GM10248 (cell line): ENCODE data around the gene KRTAP4-4.
"Not testable (repeated sequence)": the region's sequence is repeated elsewhere in the genome, so short reads cannot be mapped to it uniquely, and the experiment has no call there.

Source experiments
- CTCF ChIA-PET: fragments of 300-600 bp; sonication (Branson Sonifier 250); formaldehyde crosslinking; extraction: SDS; loops from one replicate; lab custom pipeline; 2021; ENCODE audit warnings: antibody characterized with exemption; lab: Yijun Ruan, JAX
- POLR2A ChIA-PET: fragments of 350-650 bp; sonication (Branson Sonifier 250); formaldehyde crosslinking; extraction: SDS; loops from one replicate; lab custom pipeline; 2020; ENCODE audit warnings: antibody characterized with exemption; lab: Yijun Ruan, JAX
- DNase-seq: peaks from one replicate; pipeline ENCODE4 v3.0.0; 2012; ENCODE audit errors: extremely low spot score
- TF ChIP-seq, protein P1 (sequence below): IDR thresholded peaks from 2 replicates; pipeline ENCODE4 v1.5.1; 2012; ENCODE audit warnings: mild to moderate bottlenecking, low read depth; ENCODE audit errors: extremely low read depth, missing control alignments, control extremely low read depth

The KRTAP4-4 gene

DNA sequence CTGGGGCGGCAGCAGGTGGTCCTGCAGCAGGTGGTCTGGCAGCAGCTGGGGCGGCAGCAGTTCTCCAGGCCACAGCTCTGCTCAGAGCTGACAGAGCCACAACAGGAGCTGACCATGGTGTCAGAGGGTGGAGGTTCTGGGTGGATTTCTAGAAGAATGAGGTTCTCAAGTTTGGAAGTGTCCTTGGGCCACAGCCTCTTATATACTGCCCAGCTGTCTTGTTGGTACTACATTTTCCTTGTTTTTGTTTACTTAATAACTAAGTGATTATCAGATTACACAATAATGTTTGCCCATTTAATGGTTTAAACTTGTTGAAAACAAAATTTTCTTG lies 10.9 kb downstream of the KRTAP4-4 start, which contains the start of gene KRTAP4-5:
TSS of gene KRTAP4-5 (minus strand) at position 174 of the 334 bp plus-strand sequence. CDS start at position 116, 58 bp downstream.
- ChIA-PET POLR2A (interaction anchor here (0.6 kb wide), 1 partner anchor 251 kb away, joined by 6 read pairs; no protein-coding TSS in a partner anchor), CTCF (no interaction called here)
- TF ChIP-seq, protein P1, sequence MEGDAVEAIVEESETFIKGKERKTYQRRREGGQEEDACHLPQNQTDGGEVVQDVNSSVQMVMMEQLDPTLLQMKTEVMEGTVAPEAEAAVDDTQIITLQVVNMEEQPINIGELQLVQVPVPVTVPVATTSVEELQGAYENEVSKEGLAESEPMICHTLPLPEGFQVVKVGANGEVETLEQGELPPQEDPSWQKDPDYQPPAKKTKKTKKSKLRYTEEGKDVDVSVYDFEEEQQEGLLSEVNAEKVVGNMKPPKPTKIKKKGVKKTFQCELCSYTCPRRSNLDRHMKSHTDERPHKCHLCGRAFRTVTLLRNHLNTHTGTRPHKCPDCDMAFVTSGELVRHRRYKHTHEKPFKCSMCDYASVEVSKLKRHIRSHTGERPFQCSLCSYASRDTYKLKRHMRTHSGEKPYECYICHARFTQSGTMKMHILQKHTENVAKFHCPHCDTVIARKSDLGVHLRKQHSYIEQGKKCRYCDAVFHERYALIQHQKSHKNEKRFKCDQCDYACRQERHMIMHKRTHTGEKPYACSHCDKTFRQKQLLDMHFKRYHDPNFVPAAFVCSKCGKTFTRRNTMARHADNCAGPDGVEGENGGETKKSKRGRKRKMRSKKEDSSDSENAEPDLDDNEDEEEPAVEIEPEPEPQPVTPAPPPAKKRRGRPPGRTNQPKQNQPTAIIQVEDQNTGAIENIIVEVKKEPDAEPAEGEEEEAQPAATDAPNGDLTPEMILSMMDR: no peak
- no peak for DNase-seq

DNA sequence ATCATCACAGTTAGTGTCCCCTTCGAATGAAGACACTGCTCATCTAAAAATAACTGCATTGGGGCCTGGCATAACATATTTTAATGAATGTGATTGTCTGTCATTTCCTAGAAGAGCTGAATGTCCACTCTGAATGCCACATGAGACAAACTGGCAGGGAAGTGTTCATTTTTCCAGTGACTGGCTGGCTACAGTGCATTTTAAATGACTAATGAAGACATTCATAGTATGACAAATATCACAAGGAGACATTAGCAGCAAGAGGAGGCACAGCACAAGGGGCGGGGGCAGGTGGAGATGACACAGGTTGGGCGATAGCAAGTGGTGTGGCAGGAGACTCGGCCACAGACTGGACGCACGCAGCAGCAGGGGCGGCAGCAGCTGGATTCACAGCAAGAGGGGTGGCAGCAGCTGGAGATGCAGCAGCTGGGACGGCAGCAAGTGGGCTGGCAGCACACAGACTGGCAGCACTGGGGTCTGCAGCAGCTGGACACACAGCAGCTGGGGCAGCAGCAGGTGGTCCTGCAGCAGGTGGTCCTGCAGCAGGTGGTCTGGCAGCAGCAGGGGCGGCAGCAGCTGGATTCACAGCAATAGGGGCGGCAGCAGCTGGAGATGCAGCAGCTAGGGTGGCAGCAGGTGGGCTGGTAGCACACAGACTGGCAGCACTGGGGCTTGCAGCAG lies 11.4 kb downstream of the KRTAP4-4 start:
- DNase-seq, CTCF ChIA-PET: not testable (repeated sequence)
- POLR2A ChIA-PET: interaction anchor here (0.6 kb wide), 1 partner anchor 250 kb away, joined by 6 read pairs; no protein-coding TSS in a partner anchor

- DNase-seq: no peak
- TF ChIP-seq, protein P1: no peak
- ChIA-PET POLR2A (no interaction called here), CTCF (no interaction called here)
Measured at GRCh38 chr17:41147531-41148204, 12.9 kb downstream of the KRTAP4-4 start.

GRCh38 chr17:41145261-41145660 lies 15.3 kb downstream of the KRTAP4-4 start:
- no peak for DNase-seq
- ChIA-PET POLR2A (no interaction called here), CTCF (no interaction called here)
- TF ChIP-seq, protein P1: no peak

DNA sequence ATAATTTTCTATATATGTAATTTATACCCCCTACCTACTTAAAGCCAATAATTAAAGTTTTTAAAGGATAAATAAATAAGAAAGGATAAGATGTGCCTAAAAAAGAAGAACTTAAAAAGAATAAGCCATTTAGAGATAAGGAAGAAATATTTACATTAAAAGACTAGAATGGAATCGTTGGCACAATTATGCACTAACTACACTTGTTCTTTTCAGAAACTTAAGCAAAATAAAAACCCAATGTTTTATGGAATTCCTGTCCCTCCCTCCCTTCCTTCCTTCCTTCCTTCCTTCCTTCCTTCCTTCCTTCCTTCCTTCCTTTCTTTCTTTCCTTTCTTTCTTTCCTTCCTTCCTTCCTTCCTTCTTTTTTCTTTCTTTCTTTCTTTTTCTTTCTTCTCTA lies 15.7 kb downstream of the KRTAP4-4 start:
- DNase-seq: no peak
- CTCF ChIA-PET: no interaction called here
- POLR2A ChIA-PET: no interaction called here
- TF ChIP-seq, protein P1: no peak

- ChIA-PET POLR2A (no interaction called here), CTCF (interaction anchor here (1.0 kb wide), 2 partner anchors 12 to 13 kb away, joined by 3 to 4 read pairs; no protein-coding TSS in a partner anchor)
- no peak for DNase-seq
- TF ChIP-seq, protein P1: no peak
Measured at GRCh38 chr17:41141361-41141760, 19.2 kb downstream of the KRTAP4-4 start.

GRCh38 chr17:41140360-41141131 lies 20.0 kb downstream of the KRTAP4-4 start, which contains the start of gene KRTAP4-6:
Gene KRTAP4-6, minus strand, starts transcription at chr17:41140544. Its CDS starts 57 bp downstream, at chr17:41140487.
- no peak for DNase-seq
- POLR2A ChIA-PET: no interaction called here

DNA sequence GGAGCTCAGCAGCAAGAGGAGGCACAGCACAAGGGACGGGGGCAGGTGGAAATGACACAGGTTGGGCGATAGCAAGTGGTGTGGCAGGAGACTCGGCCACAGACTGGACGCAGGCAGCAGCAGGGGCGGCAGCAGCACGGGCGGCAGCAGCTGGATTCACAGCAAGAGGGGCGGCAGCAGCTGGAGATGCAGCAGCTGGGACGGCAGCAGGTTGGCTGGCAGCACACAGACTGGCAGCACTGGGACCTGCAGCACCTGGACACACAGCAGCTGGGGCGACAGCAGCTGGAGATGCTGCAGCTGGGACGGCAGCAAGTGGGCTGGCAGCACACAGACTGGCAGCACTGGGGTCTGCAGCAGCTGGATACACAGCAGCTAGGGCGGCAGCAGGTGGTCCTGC lies 20.7 kb downstream of the KRTAP4-4 start:
- DNase-seq, CTCF ChIA-PET, POLR2A ChIA-PET: not testable (repeated sequence)

More at GRCh38 chr17:41140360-41141131, 20.0 kb downstream of the KRTAP4-4 start, which contains the start of gene KRTAP4-6:
- CTCF ChIA-PET: interaction anchor here (1.0 kb wide), 1 partner anchor 11 kb away, joined by 4 read pairs; no protein-coding TSS in a partner anchor
- TF ChIP-seq, protein P1: no peak
